ENCODE data around the gene AVL9. TPM values are rescaled to one million over a fixed set of nuclear protein-coding genes. Genes with fewer than 3 reads are reported as not detected.

The AVL9 gene
- total and polyA plus RNA-seq, 9 of the 15 experiments (the other 6 are each of a cell fraction or from before 2014, with no cell fraction given) = 6.4 to 66.2 (median 30.1) TPM

GRCh38 chr7:32616625-32617024 lies 121.3 kb downstream of the AVL9 start (continued):
- TF ChIP-seq HDAC6 (IDR thresholded peaks at IDR 0.05; ENCODE audit: low read depth, low read length) (no peak), NFE2 (IDR thresholded peaks at IDR 0.05; ENCODE audit: low read depth) (peak; percentile 64), TFE3 (CRISPR knock-in tag; IDR thresholded peaks at IDR 0.05) (no peak), HDAC2 (IDR thresholded peaks at IDR 0.05) (0 out of 2 replicates have a peak, but pooled peaks have one; percentile 27), PPARD (CRISPR knock-in tag; IDR thresholded peaks at IDR 0.05) (no peak), ZNF589 (CRISPR knock-in tag; IDR thresholded peaks at IDR 0.05; ENCODE audit: low read depth) (no peak), ZEB2 (IDR thresholded peaks at IDR 0.05) (no peak), ZBTB8A (IDR thresholded peaks at IDR 0.05; ENCODE audit: partially characterized antibody) (no peak), FOXM1 (IDR thresholded peaks at IDR 0.05; ENCODE audit: low read depth) (no peak), FOXM1 (CRISPR knock-in tag; IDR thresholded peaks at IDR 0.05; ENCODE audit: low read depth) (no peak), KDM1A (IDR thresholded peaks at IDR 0.05) (no peak), SMARCE1 (IDR thresholded peaks at IDR 0.05) (peak; percentile 64), ZNF668 (CRISPR knock-in tag; IDR thresholded peaks at IDR 0.05) (no peak), KLF13 (tag; IDR thresholded peaks at IDR 0.05; ENCODE audit: borderline replicate concordance, low read depth) (no peak), FOXA1 (IDR thresholded peaks at IDR 0.05; ENCODE audit: borderline replicate concordance) (no peak), ZNF75A (CRISPR knock-in tag; IDR thresholded peaks at IDR 0.05) (no peak), PRMT5 (CRISPR knock-in tag; IDR thresholded peaks at IDR 0.05) (no peak), HEY1 (CRISPR knock-in tag; IDR thresholded peaks at IDR 0.05; ENCODE audit: borderline replicate concordance) (no peak), FOSL1 (tag; conservative IDR thresholded peaks at IDR 0.05) (peak; percentile 83), HIVEP1 (CRISPR knock-in tag; IDR thresholded peaks at IDR 0.05) (no peak), SETDB1 (IDR thresholded peaks at IDR 0.05; ENCODE audit: low read length) (no peak), CBFB (CRISPR knock-in tag; IDR thresholded peaks at IDR 0.05) (no peak), JUN (IDR thresholded peaks at IDR 0.05; ENCODE audit: borderline replicate concordance, low read depth, low read length) (peak; percentile 37; the same call in 1 of the 2 replicates), JUN (CRISPR knock-in tag; IDR thresholded peaks at IDR 0.05; ENCODE audit: borderline replicate concordance) (no peak), SP2 (IDR thresholded peaks at IDR 0.05; ENCODE audit: extremely low read depth, low read depth, low read length, poor library complexity, severe bottlenecking) (no peak), MBD1 (CRISPR knock-in tag; IDR thresholded peaks at IDR 0.05) (no peak), ZNF79 (CRISPR knock-in tag; IDR thresholded peaks at IDR 0.05; ENCODE audit: low read depth) (no peak), ATF3 (IDR thresholded peaks at IDR 0.05) (peak; percentile 65), ATF3 (CRISPR knock-in tag; conservative IDR thresholded peaks at IDR 0.05) (no peak)

Data from K562 (cell line).